Aorta (tissue), 5 donors: ENCODE measurements around the gene PHF10. TPM values are rescaled to one million over a fixed set of nuclear protein-coding genes. Genes with fewer than 3 reads are reported as not detected.
A peak's percentile ranks its signal among the peaks of the same experiment; 100 is the strongest.
"Not testable (repeated sequence)": the region's sequence is repeated elsewhere in the genome, so short reads cannot be mapped to it uniquely, and the experiment has no call there.

Experiments
- ATAC-seq: fragments of 200-7000 bp; cut with Tn5 transposase; one replicate; pipeline ENCODE4 v1.9.1; 2022; ENCODE audit warnings: moderate library complexity; ENCODE audit not compliant: low FRiP score
- DNase-seq, 2 donors: peaks; one replicate each; pipeline ENCODE4 v3.0.0-alpha.2; 2020
- H3K27ac ChIP-seq, 2 donors: one replicate each; pipeline ENCODE4 v1.5.1; 2013; ENCODE audit warnings: low read length in 2 of 2, mild to moderate bottlenecking in 2 of 2, moderate library complexity in 2 of 2, control low read depth in 1 of 2, inconsistent platforms in 1 of 2, low read depth in 1 of 2
- H3K27me3 ChIP-seq, 2 donors: one replicate each; pipeline ENCODE4 v1.6.1; 2013; ENCODE audit warnings: control low read depth in 1 of 2, low read length in 1 of 2, mild to moderate bottlenecking in 1 of 2, moderate library complexity in 1 of 2; ENCODE audit not compliant: insufficient read depth in 2 of 2, control insufficient read depth in 1 of 2
- H3K36me3 ChIP-seq, 2 donors: one replicate each; pipeline ENCODE4 v1.6.1; 2013; ENCODE audit warnings: control low read depth in 1 of 2, low read length in 1 of 2, mild to moderate bottlenecking in 1 of 2; ENCODE audit not compliant: insufficient read depth in 2 of 2, control insufficient read depth in 1 of 2
- H3K4me1 ChIP-seq, 2 donors: one replicate each; pipeline ENCODE4 v1.6.1; 2013; ENCODE audit warnings: low read length in 2 of 2, control low read depth in 1 of 2, mild to moderate bottlenecking in 1 of 2, moderate library complexity in 1 of 2; ENCODE audit not compliant: insufficient read depth in 2 of 2, control insufficient read depth in 1 of 2
- H3K4me3 ChIP-seq, 2 donors: one replicate each; pipeline ENCODE4 v1.5.1; 2013; ENCODE audit warnings: low read length in 2 of 2, control low read depth in 1 of 2, mild to moderate bottlenecking in 1 of 2
- H3K9me3 ChIP-seq: one replicate; pipeline ENCODE4 v1.6.1; 2013; ENCODE audit warnings: mild to moderate bottlenecking, low read length; ENCODE audit not compliant: control insufficient read depth
- WGBS, 2 donors: extraction: QIAGEN DNeasy Blood & Tissue Kit; methylation state at CpG; one replicate each; pipeline ENCODE4 v1.1.7; 2013; 5-methylcytosine and 5-hydroxymethylcytosine counted together
- intact Hi-C, 2 donors: fragments of 100-400 bp; cut with DNase I; formaldehyde crosslinking; loops; one replicate each; pipeline versions ENCODE4 v1.14.2 to v1.15.0; 2022
- long read RNA-seq, 2 donors: library from polyadenylated mRNA; unstranded; transcript quantifications; one replicate each; pipeline ENCODE4 v2.0.0, GENCODE V29; 2020 to 2021
- polyA plus RNA-seq, 2 donors: library from polyadenylated mRNA; stranded (reverse); fragments of 200-250 nt; gene quantifications; one replicate each; pipeline ENCODE4 v1.2.3, GENCODE V29; 2013
- total RNA-seq, 2 donors: library from RNA; stranded (reverse); fragmentation: NEBNext Ultra II Directional; extraction: Animal tissue kit (Norgen Biotek cat#: 25700); gene quantifications; one replicate each; pipeline ENCODE4 v1.2.1, GENCODE V29; 2021
- donor health status: healthy with polysubstance abuse.
- donor health status: Bipolar disorder and iron deficiency.
- donor health status: DM: no; HTN: no; CAD: no.
- donor health status: DM: no; HTN: no; CAD: no.
- donor health status: DM: yes; HTN: yes; CAD: no.

The PHF10 gene
- total RNA-seq: 10 to 100 TPM; 59.4 to 59.8 TPM
- polyA plus RNA-seq: 10 to 100 TPM; 49.9 to 54.3 TPM
- long read RNA-seq, donor 1, transcript PHF10-201 (12 exons, 1,719 nt): major isoform, 5 of 12 reads
- long read RNA-seq, donor 1, partial matches to known transcripts: 2 of 12 reads
- long read RNA-seq, donor 1, other reads (novel, unspliced or antisense): 5 of 12 reads
- long read RNA-seq, donor 2, full-length matches to known transcripts: 29 of 32 reads
- long read RNA-seq, donor 2, partial matches to known transcripts: 1 of 32 reads
- long read RNA-seq, donor 2, other reads (novel, unspliced or antisense): 2 of 32 reads

DNA sequence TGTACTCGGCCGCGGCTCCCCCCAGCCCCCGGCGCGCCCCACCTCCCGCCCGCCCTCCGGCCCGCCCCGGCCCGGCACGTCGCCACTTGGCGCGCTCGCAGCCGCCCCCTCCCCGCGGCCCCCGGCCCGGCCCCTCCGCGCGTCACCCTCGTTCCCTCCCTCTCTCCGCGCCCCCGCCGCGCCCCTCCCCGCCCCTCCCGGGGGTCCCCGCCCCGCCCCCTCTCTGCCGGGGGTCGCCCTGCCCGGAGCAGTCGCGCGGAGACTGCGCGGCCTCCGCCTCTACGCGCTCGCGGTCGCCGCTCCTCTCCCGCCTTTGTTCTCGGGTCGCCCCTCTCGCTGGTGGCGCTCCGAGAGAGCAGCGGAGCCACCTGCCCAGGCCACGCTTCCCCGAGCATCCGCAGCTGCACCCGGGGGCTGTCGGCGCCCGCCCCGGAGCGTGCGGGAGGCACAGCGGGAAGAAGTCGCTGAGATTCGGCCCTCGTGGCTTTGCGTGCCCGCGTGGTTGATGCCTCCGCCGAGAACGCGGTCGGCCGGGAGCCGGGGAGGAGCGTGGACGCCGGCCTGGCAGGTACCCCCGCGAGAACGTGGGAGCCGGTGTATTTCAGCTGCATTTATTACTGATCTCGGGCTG, at the start of gene PHF10:
Gene PHF10 (minus strand): TSS at position 7 of the 631 bp plus-strand sequence. CDS start 569 bp downstream, outside the sequence.
- 0 to 1% methylated on average over 38 to 89 of the region's 89 CpGs for WGBS, 2 donors
- H3K4me3 ChIP-seq: peak within 1 kb of the TSS; percentile 43 to 97
- intact Hi-C loops: no loop called here
- H3K36me3 ChIP-seq: no peaks in the 10 kb centered on the region
- ATAC-seq: peak; percentile 67
- H3K4me1 ChIP-seq: no peaks in the 10 kb centered on the region
- H3K9me3 ChIP-seq: no peaks in the 10 kb centered on the region
- peak within 1 kb of the TSS; percentile 94 to 99 for H3K27ac ChIP-seq
- no peaks in the 10 kb centered on the region for H3K27me3 ChIP-seq
- DNase-seq: peak; percentile 65 to 87

DNA sequence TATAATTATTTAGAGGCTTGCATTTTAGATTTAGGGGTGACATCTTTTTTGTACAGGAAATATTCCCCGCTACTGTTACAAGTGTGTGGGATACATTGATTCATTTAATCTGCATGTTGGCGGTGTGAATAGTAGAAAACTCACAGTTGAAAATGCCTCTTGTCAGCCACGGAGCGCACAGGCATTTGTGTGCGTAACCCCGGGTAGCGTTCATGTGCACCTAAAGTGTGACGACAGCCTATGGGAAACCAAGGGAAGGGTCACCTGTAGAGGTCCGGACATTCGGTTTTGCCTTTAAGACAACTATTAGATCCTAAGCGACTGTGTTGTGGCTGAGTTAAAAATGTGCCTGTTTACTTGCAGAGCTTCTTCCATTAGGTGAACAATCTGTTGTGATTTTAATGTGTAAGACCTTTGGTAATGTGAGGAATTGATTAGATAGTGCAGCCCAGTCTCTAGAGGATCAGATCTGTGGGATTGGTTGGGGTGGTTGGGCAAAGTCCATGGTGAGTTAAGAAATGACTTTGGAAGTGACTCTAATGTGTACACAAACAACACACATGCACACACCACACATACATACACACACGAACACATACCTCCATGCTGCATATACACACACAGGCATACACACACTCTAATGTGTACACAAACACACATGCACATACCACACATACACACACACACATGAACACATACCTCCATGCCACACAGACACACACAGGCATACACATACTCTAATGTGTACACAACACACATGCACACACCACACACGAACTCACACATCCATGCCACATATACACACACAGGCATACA, 42.8 kb upstream of the PHF10 start:
- Histone ChIP-seq H3K27me3 (no peaks in the 10 kb centered on the region), H3K4me3 (no peak overlapping the region), H3K4me1 (no peaks in the 10 kb centered on the region), H3K36me3 (peaks cover 0 to 2% of the 10 kb centered on the region in 2 donors), H3K9me3 (no peaks in the 10 kb centered on the region), H3K27ac (no peak overlapping the region)
- 94 to 95% methylated on average over 13 of the region's 13 CpGs for WGBS, 2 donors
- ATAC-seq: no peak
- intact Hi-C loops: no loop called here
- DNase-seq: no peak

DNA sequence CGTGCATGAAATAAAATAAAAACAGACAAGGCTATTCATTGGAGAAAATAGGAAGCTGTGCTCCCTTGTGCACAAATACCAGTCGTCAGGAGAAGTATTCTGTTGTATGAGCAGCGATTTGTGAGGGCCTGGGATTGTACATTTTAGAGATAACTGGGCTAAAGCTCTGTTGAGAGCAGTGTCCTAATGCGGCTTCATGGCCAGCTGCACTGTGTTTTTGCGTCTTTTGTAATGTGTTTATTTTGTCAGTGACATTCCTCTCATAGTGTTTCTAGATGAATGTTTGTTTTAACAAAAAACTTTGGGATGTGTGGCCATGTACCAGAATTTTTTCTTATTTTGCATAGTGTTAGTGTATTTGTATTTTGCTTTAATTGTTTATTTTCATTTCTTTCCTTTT, 41.9 kb upstream of the PHF10 start:
- Histone ChIP-seq H3K36me3 (peaks cover 0 to 2% of the 10 kb centered on the region in 2 donors), H3K4me3 (no peak overlapping the region), H3K9me3 (no peaks in the 10 kb centered on the region), H3K27me3 (no peaks in the 10 kb centered on the region), H3K27ac (no peak overlapping the region), H3K4me1 (no peaks in the 10 kb centered on the region)
- 48 to 50% methylated on average over 5 of the region's 5 CpGs for WGBS, 2 donors
- no peak for ATAC-seq
- DNase-seq: no peak
- intact Hi-C loops: no loop called here

DNA sequence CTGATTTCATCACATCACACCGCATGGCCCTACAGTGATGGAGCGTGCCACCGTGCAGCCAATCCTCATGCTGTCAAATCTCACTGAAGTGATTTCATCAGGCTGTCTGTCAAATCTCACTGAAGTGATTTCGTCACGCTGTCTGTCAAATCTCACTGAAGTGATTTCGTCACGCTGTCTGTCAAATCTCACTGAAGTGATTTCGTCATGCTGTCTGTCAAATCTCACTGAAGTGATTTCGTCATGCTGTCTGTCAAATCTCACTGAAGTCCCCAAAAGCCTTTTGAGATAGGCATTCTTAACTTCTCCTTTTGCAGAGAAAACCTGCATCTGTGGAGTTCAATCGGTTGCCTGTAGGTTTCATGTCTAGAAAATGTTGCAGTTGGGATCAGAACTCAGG, 41.5 kb upstream of the PHF10 start:
- intact Hi-C loops, H3K27me3 ChIP-seq, H3K4me3 ChIP-seq, H3K27ac ChIP-seq, H3K4me1 ChIP-seq, DNase-seq, H3K9me3 ChIP-seq, ATAC-seq, H3K36me3 ChIP-seq: not testable (repeated sequence)
- WGBS, 2 donors: 91 to 92% methylated on average over 10 of the region's 10 CpGs

DNA sequence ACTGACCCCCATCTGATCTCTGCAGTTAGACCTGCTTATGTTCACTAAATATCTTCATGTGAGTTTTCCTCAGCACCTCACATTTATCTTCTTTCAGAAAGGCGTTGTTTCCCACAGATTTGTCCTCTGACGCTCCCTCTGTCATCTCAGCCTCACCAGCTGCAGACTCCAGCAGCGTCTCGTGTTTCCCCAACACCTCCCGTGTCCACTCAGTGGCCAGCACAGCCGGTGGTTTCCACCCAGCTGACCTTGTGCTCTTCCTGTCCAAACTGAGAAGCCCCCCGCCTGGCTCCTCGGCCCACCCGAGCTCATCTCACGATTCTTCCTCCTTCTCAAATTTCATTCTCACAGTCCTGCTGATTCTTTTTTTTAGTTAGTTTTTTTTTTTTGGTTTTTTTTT, 39.6 kb upstream of the PHF10 start:
- DNase-seq (no peak), ATAC-seq (no peak)
- 71 to 74% methylated on average over 10 of the region's 10 CpGs for WGBS, 2 donors
- H3K9me3 ChIP-seq: no peaks in the 10 kb centered on the region
- H3K4me1 ChIP-seq: no peaks in the 10 kb centered on the region
- no peak overlapping the region for H3K4me3 ChIP-seq
- peaks cover 0 to 4% of the 10 kb centered on the region in 2 donors for H3K36me3 ChIP-seq
- H3K27ac ChIP-seq: no peak overlapping the region
- no peaks in the 10 kb centered on the region for H3K27me3 ChIP-seq
- intact Hi-C loops: no loop called here

DNA sequence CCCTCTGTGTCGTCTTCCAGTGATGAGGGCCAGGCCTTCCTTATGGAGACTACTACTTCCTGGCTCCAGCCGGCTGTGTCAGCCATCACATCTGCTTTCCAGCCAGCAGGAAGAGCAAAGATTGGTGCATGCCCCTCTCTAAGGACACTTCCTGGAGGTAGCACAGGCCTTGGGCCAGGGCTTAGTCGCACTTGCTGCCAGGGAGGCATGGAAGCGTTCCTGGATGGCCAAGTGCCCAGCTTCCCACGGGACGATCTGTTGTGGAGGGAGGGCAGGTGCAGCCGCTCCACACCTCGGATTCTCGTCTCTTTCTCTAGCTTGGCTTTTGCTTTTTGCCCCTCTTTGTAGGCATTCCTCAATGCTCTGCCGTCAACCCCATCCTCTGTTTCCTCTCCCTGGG, 39.0 kb upstream of the PHF10 start:
- Histone ChIP-seq H3K4me3 (no peak overlapping the region), H3K36me3 (peaks cover 0 to 4% of the 10 kb centered on the region in 2 donors), H3K4me1 (no peaks in the 10 kb centered on the region), H3K27me3 (no peaks in the 10 kb centered on the region), H3K27ac (no peak overlapping the region), H3K9me3 (no peaks in the 10 kb centered on the region)
- intact Hi-C loops: no loop called here
- 60 to 69% methylated on average over 10 of the region's 10 CpGs for WGBS, 2 donors
- DNase-seq: no peak
- ATAC-seq: no peak

DNA sequence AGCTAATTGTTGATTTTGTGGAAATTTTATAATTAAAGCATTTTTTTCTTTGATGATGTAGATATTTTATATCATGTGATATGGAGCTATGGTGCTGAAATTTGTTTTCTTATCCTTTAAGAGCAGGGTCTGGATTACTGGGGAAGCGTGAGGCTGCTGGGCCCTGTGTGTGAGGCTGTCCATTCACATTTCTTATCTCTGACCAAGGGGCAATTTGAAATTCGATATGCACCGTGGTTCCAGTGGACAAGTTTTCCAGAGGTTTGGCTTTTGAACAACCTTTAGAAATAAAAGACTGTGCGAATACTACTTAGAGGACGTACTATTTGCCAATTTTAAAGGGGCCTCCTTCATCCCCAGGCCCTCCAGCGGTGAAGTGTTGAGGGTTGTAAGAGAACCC, 30.9 kb upstream of the PHF10 start:
- peaks cover 1 to 4% of the 10 kb centered on the region in 2 donors for H3K4me1 ChIP-seq
- no peaks in the 10 kb centered on the region for H3K36me3 ChIP-seq
- DNase-seq: no peak
- ATAC-seq: no peak
- no peak overlapping the region for H3K4me3 ChIP-seq
- H3K27me3 ChIP-seq: no peaks in the 10 kb centered on the region
- no peaks in the 10 kb centered on the region for H3K9me3 ChIP-seq
- H3K27ac ChIP-seq: no peak overlapping the region
- WGBS, 2 donors: 84 to 92% methylated on average over 6 of the region's 6 CpGs
- intact Hi-C loops: loop anchor here in 1 of 2 donors (10.0 kb wide), 2 partner anchors 50 to 800 kb away; partner anchors contain the start of genes C6orf120, PSMB1, TBP and WDR27

DNA sequence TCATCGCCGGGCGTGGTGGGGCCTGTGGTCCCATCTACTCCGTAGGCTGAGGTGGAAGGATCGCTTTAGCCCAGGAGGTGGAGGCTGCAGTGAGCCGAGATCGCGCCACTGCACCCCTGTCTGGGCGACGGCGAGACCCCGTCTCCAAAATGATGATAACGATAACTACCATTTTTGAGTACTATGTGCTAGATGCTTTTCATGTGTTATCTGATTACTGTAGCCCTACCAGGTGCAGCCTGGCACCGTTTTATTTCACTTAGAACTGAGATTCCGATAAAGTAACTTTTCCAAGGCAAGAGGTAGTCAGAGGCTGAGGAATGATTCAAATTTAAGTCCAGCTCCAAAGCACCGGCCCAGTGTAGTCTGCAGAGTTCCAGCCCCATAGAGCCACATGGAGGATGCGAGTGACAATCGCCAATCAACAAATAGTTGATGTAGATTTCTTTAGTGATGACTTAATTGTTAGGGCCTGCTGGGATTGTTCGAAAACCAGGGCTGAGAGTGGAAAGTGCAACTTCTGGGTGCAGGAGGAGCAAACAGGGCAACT, 27.8 kb upstream of the PHF10 start:
- H3K36me3 ChIP-seq: no peaks in the 10 kb centered on the region
- no peaks in the 10 kb centered on the region for H3K27me3 ChIP-seq
- peaks cover 1 to 6% of the 10 kb centered on the region in 2 donors for H3K4me1 ChIP-seq
- H3K27ac ChIP-seq: peak overlapping the region; percentile 78 to 94
- ATAC-seq (peak; percentile 58), DNase-seq (no peak)
- WGBS, 2 donors: 5 to 6% methylated on average over 19 of the region's 19 CpGs
- no peaks in the 10 kb centered on the region for H3K9me3 ChIP-seq
- H3K4me3 ChIP-seq: peak overlapping the region; percentile 44 to 46
- intact Hi-C loops: loop anchor here in 1 of 2 donors (10.0 kb wide), 2 partner anchors 47 to 803 kb away; partner anchors contain the start of genes C6orf120, PSMB1, TBP and WDR27
